K562 (cell line): ENCODE data around the gene ZMYND8. TPM values are rescaled to one million over a fixed set of nuclear protein-coding genes. Genes with fewer than 3 reads are reported as not detected.

Experiments used
- ATAC-seq: fragments of 200-7000 bp; cut with Tn5 transposase; 3 replicates; pipeline ENCODE4 v1.9.1; 2020; ENCODE audit warnings: moderate library complexity
- BruUV-seq: library from RNA; stranded (reverse); fragments of 400-500 nt; replicated peaks from 2 replicates; lab custom pipeline; 2021; lab: Mats Ljungman, UMichigan
- CTCF ChIA-PET: fragments of 300-600 bp; formaldehyde crosslinking; extraction: SDS; loops from one replicate; lab custom pipeline; 2021; ENCODE audit warnings: low intra/inter-chr PET ratio; lab: Yijun Ruan, JAX
- POLR2A ChIA-PET: fragments of 300-600, 350-650 bp; sonication (Branson Sonifier 250); formaldehyde crosslinking; extraction: SDS; loops from one replicate; lab custom pipeline; 2021; ENCODE audit warnings: antibody characterized with exemption, inconsistent platforms; lab: Yijun Ruan, JAX
- DNase-seq, 4 experiments: peaks; one replicate each; pipeline versions ENCODE4 v3.0.0 to v3.0.0-alpha.2; 2011 to 2018; ENCODE audit warnings: low spot score in 3 of 4, mixed read lengths in 3 of 4; ENCODE audit errors: extremely low read depth in 1 of 4
- FAIRE-seq: peaks from 2 replicates; lab custom pipeline; 2011; peaks lifted over from hg19 to GRCh38; lab: Jason Lieb, UNC
- H2AFZ ChIP-seq: 2 replicates; pipeline ENCODE4 v1.6.0; 2011; ENCODE audit warnings: low read depth, low read length, control low read depth, inconsistent platforms
- H3K27ac ChIP-seq: fragments of 200-600 bp; 3 replicates; pipeline ENCODE4 v1.8.0; 2011; ENCODE audit warnings: low read depth, mild to moderate bottlenecking, control low read depth, inconsistent platforms, low read length, moderate library complexity, mixed read lengths; ENCODE audit errors: extremely low read depth
- H3K27me3 ChIP-seq, 2 experiments: fragments of 300-600 bp in 1 of 2; 2 replicates in 1 of 2; 3 replicates in 1 of 2; pipeline versions ENCODE4 v1.6.0 to v1.8.0; 2011; ENCODE audit warnings: inconsistent platforms in 2 of 2, low read length in 2 of 2, mild to moderate bottlenecking in 1 of 2, mixed read lengths in 1 of 2, moderate library complexity in 1 of 2; ENCODE audit not compliant: control insufficient read depth in 2 of 2, insufficient read depth in 2 of 2
- H3K36me3 ChIP-seq: fragments of 300-600 bp; 3 replicates; pipeline ENCODE4 v1.8.0; 2011; ENCODE audit warnings: mild to moderate bottlenecking, low read length, inconsistent platforms; ENCODE audit not compliant: control insufficient read depth, insufficient read depth
- H3K4me1 ChIP-seq, 2 experiments: fragments of 200-600 bp in 1 of 2; replicated peaks in 1 of 2; 2 replicates in 1 of 2; 3 replicates in 1 of 2; pipeline versions ENCODE4 v1.5.1 to v1.8.0; 2011; ENCODE audit warnings: inconsistent platforms in 2 of 2, low read length in 2 of 2, mild to moderate bottlenecking in 1 of 2, mixed read lengths in 1 of 2, moderate library complexity in 1 of 2; ENCODE audit not compliant: control insufficient read depth in 2 of 2, insufficient read depth in 2 of 2
- H3K4me2 ChIP-seq: 2 replicates; pipeline ENCODE4 v1.6.1; 2011; ENCODE audit warnings: low read length, control low read depth, inconsistent platforms, mixed read lengths; ENCODE audit not compliant: insufficient read depth
- H3K4me3 ChIP-seq: fragments of 200-600 bp; sonication (generic), shearing (Covaris generic); 2 replicates; pipeline ENCODE4 v1.5.1; 2016; ENCODE audit warnings: control low read depth, inconsistent platforms
- H3K79me2 ChIP-seq: fragments of 200-600 bp; 3 replicates; pipeline ENCODE4 v1.8.0; 2011; ENCODE audit warnings: low read length, inconsistent platforms; ENCODE audit not compliant: control insufficient read depth, insufficient read depth
- H3K9ac ChIP-seq, 2 experiments: 2 replicates each; pipeline versions ENCODE4 v1.6.0 to v1.6.1; 2011; ENCODE audit warnings: low read depth in 2 of 2, low read length in 2 of 2, control low read depth in 1 of 2, inconsistent platforms in 1 of 2, mild to moderate bottlenecking in 1 of 2, mixed read lengths in 1 of 2; ENCODE audit not compliant: insufficient read depth in 1 of 2
- H3K9me1 ChIP-seq: one replicate; pipeline ENCODE4 v1.6.0; 2011; ENCODE audit warnings: inconsistent platforms, mild to moderate bottlenecking, low read length, moderate library complexity; ENCODE audit not compliant: control insufficient read depth, insufficient read depth
- H3K9me3 ChIP-seq: replicated peaks from 2 replicates; pipeline ENCODE4 v1.5.1; 2011; ENCODE audit warnings: low read depth, low read length, inconsistent platforms; ENCODE audit not compliant: control insufficient read depth, insufficient read depth
- H4K20me1 ChIP-seq: replicated peaks from 2 replicates; pipeline ENCODE4 v1.6.1; 2011; ENCODE audit warnings: low read length, inconsistent platforms, mixed read lengths; ENCODE audit not compliant: control insufficient read depth, insufficient read depth
- HDAC8 ChIP-seq: fragments of 450-650 bp; IDR thresholded peaks from 2 replicates; pipeline ENCODE4 v1.6.1; 2016; ENCODE audit warnings: mild to moderate bottlenecking, missing genetic modification characterization, moderate library complexity, missing compliant biosample characterization
- POLR2G ChIP-seq: fragments of 200-400 bp; formaldehyde crosslinking; IDR thresholded peaks from 2 replicates; pipeline ENCODE4 v1.6.1; 2017; ENCODE audit warnings: low read depth, mild to moderate bottlenecking, antibody characterized with exemption, low read length, moderate library complexity
- SAFB ChIP-seq: fragments of 200-400 bp; formaldehyde crosslinking; IDR thresholded peaks from 2 replicates; pipeline ENCODE4 v1.6.1; 2017; ENCODE audit warnings: low read depth, low read length, borderline replicate concordance
- ZBTB11 ChIP-seq, 3 experiments: fragments of 200-800 bp in 1 of 3; fragments of 250-450 bp in 1 of 3; fragments of 450-650 bp in 1 of 3; sonication (Bioruptor Pico) in 1 of 3; sonication (Bioruptor generic) in 1 of 3; formaldehyde crosslinking in 1 of 3; IDR thresholded peaks; 2 replicates each; pipeline versions ENCODE4 v1.6.1 to v1.8.0; 2016 to 2022; ENCODE audit warnings: mild to moderate bottlenecking in 2 of 3, missing genetic modification characterization in 2 of 3, missing compliant biosample characterization in 1 of 3, moderate library complexity in 1 of 3
- WGBS: fragments of 100-300 bp; shearing (Covaris generic); methylation state at CpG from one replicate; pipeline ENCODE4 v1.1.6; 2016; ENCODE audit warnings: low coverage, mixed read lengths; ENCODE audit not compliant: insufficient coverage; ENCODE audit errors: missing lambda C conversion rate; 5-methylcytosine and 5-hydroxymethylcytosine counted together
- in situ Hi-C: fragments of 300-500 bp; cut with MboI; formaldehyde crosslinking; loops from 4 replicates; pipeline ENCODE4 v1.15.0; 2018; ENCODE audit warnings: inconsistent platforms, mixed read lengths
- intact Hi-C: fragments of 100-400 bp; cut with micrococcal nuclease; formaldehyde crosslinking; loops from 2 replicates; pipeline ENCODE4 v1.14.2; 2022
- polyA plus RNA-seq, 8 experiments: library from polyadenylated mRNA; depleted of rRNA in 4 of 8; stranded (reverse) in 5 of 8; unstranded in 3 of 8; fragments of >200 nt; fragmentation: Nextera tagmentation in 2 of 8; fragmentation: Illumina TruSeq in 1 of 8; extraction: Ambion mirVana in 2 of 8; extraction: Trizol in 1 of 8; gene quantifications; 2 replicates each; pipeline versions ENCODE4 v1.2.1 to v1.2.3, GENCODE V29; 2011 to 2014; ENCODE audit warnings: inconsistent platforms in 1 of 8, missing spikeins in 1 of 8
- total RNA-seq, 7 experiments: library from RNA; depleted of rRNA in 6 of 7; stranded (reverse); fragments of >200 nt in 6 of 7; fragmentation: Illumina TruSeq in 2 of 7; extraction: Trizol in 2 of 7; gene quantifications; 2 replicates each; pipeline versions ENCODE4 v1.2.1 to v1.2.3, GENCODE V29; 2011 to 2021; ENCODE audit warnings: low replicate concordance in 1 of 7

The ZMYND8 gene
- total and polyA plus RNA-seq, 9 of the 15 experiments (the other 6 are each of a cell fraction or from before 2014, with no cell fraction given) = 31.8 to 148 (median 71.9) TPM

GRCh38 chr20:47215653-47216397 lies 140.7 kb downstream of the ZMYND8 start:
- H3K27ac ChIP-seq = no peak overlapping the region
- H4K20me1 ChIP-seq = peaks cover 18% of the 10 kb centered on the region; the same call in 1 of the 2 replicates
- no peak overlapping the region for H3K4me3 ChIP-seq
- FAIRE-seq = no peak
- no peak for DNase-seq
- H3K4me1 ChIP-seq = no peaks in the 10 kb centered on the region
- in situ Hi-C loops = no loop called here
- H3K9me1 ChIP-seq = no peaks in the 10 kb centered on the region
- ATAC-seq = no peak
- peaks cover 96% of the 10 kb centered on the region for H3K36me3 ChIP-seq
- ChIA-PET POLR2A (interaction anchor here (0.6 to 1.3 kb wide), 2 partner anchors 9 to 164 kb away, joined by 3 to 5 read pairs; no protein-coding TSS in a partner anchor), CTCF (no interaction called here)
- H3K9me3 ChIP-seq = no peaks in the 10 kb centered on the region
- peaks cover 62% of the 10 kb centered on the region for H3K79me2 ChIP-seq
- no peak overlapping the region for H3K9ac ChIP-seq
- intact Hi-C loops = no loop called here
- H2AFZ ChIP-seq = no peak overlapping the region
- no TSS peak for BruUV-seq
- TF ChIP-seq SAFB (no peak), POLR2G (0 out of 2 replicates have a peak, but pooled peaks have one; percentile 11), HDAC8 (tag) (no peak), ZBTB11 (CRISPR knock-in tag; IDR thresholded peaks at IDR 0.05) (peak in 1 of 3 experiments; percentile 71; a peak in 2 of 6 replicates)
- H3K4me2 ChIP-seq = no peak overlapping the region
- 90% methylated on average over 10 of the region's 10 CpGs for WGBS
- no peaks in the 10 kb centered on the region for H3K27me3 ChIP-seq
